Neural cell (in vitro differentiated cells): ENCODE data around the gene NPSR1. TPM values are rescaled to one million over a fixed set of nuclear protein-coding genes. Genes with fewer than 3 reads are reported as not detected.

Source experiments
- H2AFZ ChIP-seq: fragments of 200-600, 300-800 bp; sonication (generic), shearing (Covaris generic); 2 replicates; pipeline ENCODE4 v1.6.0; 2014; ENCODE audit warnings: low read depth, mild to moderate bottlenecking, antibody characterized with exemption, low read length, moderate library complexity
- H3F3A ChIP-seq: fragments of 200-600 bp; shearing (Covaris generic); 2 replicates; pipeline ENCODE4 v1.6.1; 2016; ENCODE audit warnings: mild to moderate bottlenecking, moderate library complexity, mixed read lengths, antibody characterized with exemption, low read length; ENCODE audit not compliant: insufficient read depth, poor library complexity, severe bottlenecking
- H3K27ac ChIP-seq: fragments of 200-600, 300-800 bp; sonication (generic), shearing (Covaris generic); 2 replicates; pipeline ENCODE4 v1.5.1; 2014; ENCODE audit warnings: mild to moderate bottlenecking, low read length, moderate library complexity
- H3K27me3 ChIP-seq: fragments of 300-800, 200-600 bp; sonication (generic), shearing (Covaris generic); 2 replicates; pipeline ENCODE4 v1.6.0; 2014; ENCODE audit warnings: mild to moderate bottlenecking, low read depth, low read length, moderate library complexity; ENCODE audit not compliant: insufficient read depth
- H3K36me3 ChIP-seq: fragments of 300-800, 200-600 bp; sonication (generic), shearing (Covaris generic); 2 replicates; pipeline ENCODE4 v1.5.1; 2014; ENCODE audit warnings: mild to moderate bottlenecking, antibody characterized with exemption, low read length, moderate library complexity; ENCODE audit not compliant: insufficient read depth
- H3K4me2 ChIP-seq: fragments of 300-800, 200-600 bp; sonication (generic), shearing (Covaris generic); 2 replicates; pipeline ENCODE4 v1.6.0; 2014; ENCODE audit warnings: mild to moderate bottlenecking, low read length
- H3K4me3 ChIP-seq: fragments of 300-800, 200-600 bp; sonication (generic), shearing (Covaris generic); 2 replicates; pipeline ENCODE4 v1.5.1; 2014; ENCODE audit warnings: mild to moderate bottlenecking, low read length, moderate library complexity
- H3K79me2 ChIP-seq: fragments of 200-600 bp; shearing (Covaris generic); replicated peaks from 2 replicates; pipeline ENCODE4 v1.6.0; 2014; ENCODE audit warnings: mild to moderate bottlenecking, low read length, moderate library complexity; ENCODE audit not compliant: insufficient read depth
- H3K9ac ChIP-seq: fragments of 300-800, 200-600 bp; sonication (generic), shearing (Covaris generic); 2 replicates; pipeline ENCODE4 v1.6.1; 2016; ENCODE audit warnings: mild to moderate bottlenecking, low read length, mixed read lengths
- H3K9me2 ChIP-seq: fragments of 200-600 bp; shearing (Covaris generic); 2 replicates; pipeline ENCODE4 v1.6.1; 2016; ENCODE audit warnings: mild to moderate bottlenecking, low read length, mixed read lengths; ENCODE audit not compliant: insufficient read depth
- H3K9me3 ChIP-seq: fragments of 200-600, 300-800 bp; sonication (generic), shearing (Covaris generic); 2 replicates; pipeline ENCODE4 v1.6.1; 2016; ENCODE audit warnings: mild to moderate bottlenecking, mixed run types, low read length, moderate library complexity, mixed read lengths
- H4K20me1 ChIP-seq: fragments of 200-600 bp; shearing (Covaris generic); 2 replicates; pipeline ENCODE4 v1.6.1; 2016; ENCODE audit warnings: mild to moderate bottlenecking, mixed run types; ENCODE audit not compliant: insufficient read depth
- EP300 ChIP-seq: fragments of 450-650 bp; conservative IDR thresholded peaks from 2 replicates; pipeline ENCODE4 v1.6.1; 2014; ENCODE audit warnings: antibody characterized with exemption, mild to moderate bottlenecking, moderate library complexity; ENCODE audit not compliant: poor library complexity, severe bottlenecking
- EZH2 ChIP-seq: fragments of 200-600, 300-800 bp; shearing (Covaris generic), sonication (generic); IDR thresholded peaks from 2 replicates; pipeline ENCODE4 v1.6.1; 2014; ENCODE audit warnings: antibody characterized with exemption, low read length, borderline replicate concordance, mild to moderate bottlenecking; ENCODE audit not compliant: insufficient read depth, poor library complexity, severe bottlenecking
- MXI1 ChIP-seq: fragments of 450-650 bp; conservative IDR thresholded peaks from 2 replicates; pipeline ENCODE4 v1.6.1; 2014; ENCODE audit warnings: antibody characterized with exemption, mild to moderate bottlenecking; ENCODE audit not compliant: poor library complexity, severe bottlenecking
- RAD21 ChIP-seq: fragments of 450-650 bp; conservative IDR thresholded peaks from 2 replicates; pipeline ENCODE4 v1.6.1; 2014; ENCODE audit warnings: antibody characterized with exemption, mild to moderate bottlenecking, moderate library complexity
- SMC3 ChIP-seq: fragments of 450-650 bp; conservative IDR thresholded peaks from 2 replicates; pipeline ENCODE4 v1.6.1; 2014; ENCODE audit warnings: antibody characterized with exemption, mild to moderate bottlenecking, moderate library complexity; ENCODE audit not compliant: poor library complexity
- polyA plus RNA-seq: library from polyadenylated mRNA; depleted of rRNA; stranded (reverse); fragments of >200 nt; gene quantifications from 2 replicates; pipeline ENCODE4 v1.2.3, GENCODE V29; 2014
- TF ChIP-seq, protein P1 (sequence below): fragments of 450-650 bp; IDR thresholded peaks from 2 replicates; pipeline ENCODE4 v1.5.1; 2014; ENCODE audit warnings: antibody characterized with exemption, mild to moderate bottlenecking, moderate library complexity; ENCODE audit not compliant: poor library complexity, severe bottlenecking
- TF ChIP-seq, protein P2 (sequence below): IDR thresholded peaks from 2 replicates; pipeline ENCODE4 v1.6.1; 2012; ENCODE audit warnings: borderline replicate concordance

The NPSR1 gene
- polyA plus RNA-seq, 1 donor from 2014 or later, result not detected

GRCh38 chr7:34726221-34726620, 68.2 kb downstream of the NPSR1 start:
- no peak overlapping the region for H3K4me3 ChIP-seq
- no peak overlapping the region for H3K27ac ChIP-seq
- H3K9ac ChIP-seq, result no peak overlapping the region
- H3K36me3 ChIP-seq, result no peaks in the 10 kb centered on the region
- TF ChIP-seq RAD21, result no peak
- TF ChIP-seq SMC3, result no peak
- TF ChIP-seq, protein P1, sequence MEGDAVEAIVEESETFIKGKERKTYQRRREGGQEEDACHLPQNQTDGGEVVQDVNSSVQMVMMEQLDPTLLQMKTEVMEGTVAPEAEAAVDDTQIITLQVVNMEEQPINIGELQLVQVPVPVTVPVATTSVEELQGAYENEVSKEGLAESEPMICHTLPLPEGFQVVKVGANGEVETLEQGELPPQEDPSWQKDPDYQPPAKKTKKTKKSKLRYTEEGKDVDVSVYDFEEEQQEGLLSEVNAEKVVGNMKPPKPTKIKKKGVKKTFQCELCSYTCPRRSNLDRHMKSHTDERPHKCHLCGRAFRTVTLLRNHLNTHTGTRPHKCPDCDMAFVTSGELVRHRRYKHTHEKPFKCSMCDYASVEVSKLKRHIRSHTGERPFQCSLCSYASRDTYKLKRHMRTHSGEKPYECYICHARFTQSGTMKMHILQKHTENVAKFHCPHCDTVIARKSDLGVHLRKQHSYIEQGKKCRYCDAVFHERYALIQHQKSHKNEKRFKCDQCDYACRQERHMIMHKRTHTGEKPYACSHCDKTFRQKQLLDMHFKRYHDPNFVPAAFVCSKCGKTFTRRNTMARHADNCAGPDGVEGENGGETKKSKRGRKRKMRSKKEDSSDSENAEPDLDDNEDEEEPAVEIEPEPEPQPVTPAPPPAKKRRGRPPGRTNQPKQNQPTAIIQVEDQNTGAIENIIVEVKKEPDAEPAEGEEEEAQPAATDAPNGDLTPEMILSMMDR, result no peak
- no peak for TF ChIP-seq EZH2
- TF ChIP-seq MXI1, result no peak
- TF ChIP-seq, protein P2, sequence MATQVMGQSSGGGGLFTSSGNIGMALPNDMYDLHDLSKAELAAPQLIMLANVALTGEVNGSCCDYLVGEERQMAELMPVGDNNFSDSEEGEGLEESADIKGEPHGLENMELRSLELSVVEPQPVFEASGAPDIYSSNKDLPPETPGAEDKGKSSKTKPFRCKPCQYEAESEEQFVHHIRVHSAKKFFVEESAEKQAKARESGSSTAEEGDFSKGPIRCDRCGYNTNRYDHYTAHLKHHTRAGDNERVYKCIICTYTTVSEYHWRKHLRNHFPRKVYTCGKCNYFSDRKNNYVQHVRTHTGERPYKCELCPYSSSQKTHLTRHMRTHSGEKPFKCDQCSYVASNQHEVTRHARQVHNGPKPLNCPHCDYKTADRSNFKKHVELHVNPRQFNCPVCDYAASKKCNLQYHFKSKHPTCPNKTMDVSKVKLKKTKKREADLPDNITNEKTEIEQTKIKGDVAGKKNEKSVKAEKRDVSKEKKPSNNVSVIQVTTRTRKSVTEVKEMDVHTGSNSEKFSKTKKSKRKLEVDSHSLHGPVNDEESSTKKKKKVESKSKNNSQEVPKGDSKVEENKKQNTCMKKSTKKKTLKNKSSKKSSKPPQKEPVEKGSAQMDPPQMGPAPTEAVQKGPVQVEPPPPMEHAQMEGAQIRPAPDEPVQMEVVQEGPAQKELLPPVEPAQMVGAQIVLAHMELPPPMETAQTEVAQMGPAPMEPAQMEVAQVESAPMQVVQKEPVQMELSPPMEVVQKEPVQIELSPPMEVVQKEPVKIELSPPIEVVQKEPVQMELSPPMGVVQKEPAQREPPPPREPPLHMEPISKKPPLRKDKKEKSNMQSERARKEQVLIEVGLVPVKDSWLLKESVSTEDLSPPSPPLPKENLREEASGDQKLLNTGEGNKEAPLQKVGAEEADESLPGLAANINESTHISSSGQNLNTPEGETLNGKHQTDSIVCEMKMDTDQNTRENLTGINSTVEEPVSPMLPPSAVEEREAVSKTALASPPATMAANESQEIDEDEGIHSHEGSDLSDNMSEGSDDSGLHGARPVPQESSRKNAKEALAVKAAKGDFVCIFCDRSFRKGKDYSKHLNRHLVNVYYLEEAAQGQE, result no peak
- H4K20me1 ChIP-seq, result no peaks in the 10 kb centered on the region
- no peak overlapping the region for H2AFZ ChIP-seq
- no peaks in the 10 kb centered on the region for H3F3A ChIP-seq
- no peaks in the 10 kb centered on the region for H3K79me2 ChIP-seq
- H3K9me2 ChIP-seq, result no peaks in the 10 kb centered on the region
- no peaks in the 10 kb centered on the region for H3K27me3 ChIP-seq
- H3K4me2 ChIP-seq, result no peak overlapping the region
- no peaks in the 10 kb centered on the region for H3K9me3 ChIP-seq

DNA sequence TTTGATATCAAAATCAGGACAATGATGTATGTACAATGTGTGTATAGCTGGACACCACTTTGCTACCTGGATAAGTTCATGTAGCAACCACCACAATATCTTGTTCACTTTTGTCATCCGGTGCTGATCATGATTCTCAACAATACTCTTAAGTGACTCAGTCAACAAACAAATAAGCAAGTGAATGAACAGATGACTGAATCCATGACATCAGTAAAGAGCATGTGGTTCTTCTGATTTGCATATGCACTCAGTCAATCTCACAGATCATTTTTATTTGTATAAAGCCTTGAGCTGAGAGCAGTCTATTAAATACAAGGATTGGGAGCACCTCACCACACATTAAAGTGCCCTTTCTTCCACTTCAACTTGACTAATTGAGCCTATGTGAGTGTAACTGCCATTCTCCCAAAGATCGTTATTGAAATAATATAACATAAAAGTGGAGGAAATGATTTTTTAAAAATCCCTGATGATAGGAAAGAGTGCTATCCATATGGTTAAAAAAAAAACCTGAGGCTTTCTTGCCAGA, 69.5 kb downstream of the NPSR1 start:
- no peaks in the 10 kb centered on the region for H3K9me3 ChIP-seq
- H3K4me2 ChIP-seq, result no peak overlapping the region
- no peaks in the 10 kb centered on the region for H3K27me3 ChIP-seq
- no peak overlapping the region for H2AFZ ChIP-seq
- H3K27ac ChIP-seq, result no peak overlapping the region
- H3F3A ChIP-seq, result no peaks in the 10 kb centered on the region
- H3K9ac ChIP-seq, result no peak overlapping the region
- TF ChIP-seq EP300 (no peak), EZH2 (no peak)
- TF ChIP-seq, protein P2, result no peak
- H3K36me3 ChIP-seq, result no peaks in the 10 kb centered on the region
- no peaks in the 10 kb centered on the region for H3K9me2 ChIP-seq
- no peaks in the 10 kb centered on the region for H4K20me1 ChIP-seq
- H3K79me2 ChIP-seq, result no peaks in the 10 kb centered on the region
- no peak overlapping the region for H3K4me3 ChIP-seq
